OCI-LY3 (cell line): Measurements from ENCODE around the gene KCNK6.

Experiments used
- H2AFZ ChIP-seq: fragments of 200-600, 300-600 bp; shearing (Covaris generic); 2 replicates; pipeline ENCODE4 v1.6.0; 2014; ENCODE audit warnings: antibody characterized with exemption, low read depth, low read length
- H3K27ac ChIP-seq: fragments of 200-600, 300-600 bp; sonication (generic); 2 replicates; pipeline ENCODE4 v1.5.1; 2014; ENCODE audit warnings: mild to moderate bottlenecking, low read length, moderate library complexity, mixed read lengths
- H3K27me3 ChIP-seq: fragments of 200-600, 300-600 bp; sonication (generic); 2 replicates; pipeline ENCODE4 v1.6.1; 2014; ENCODE audit warnings: low read depth, low read length, mixed read lengths
- H3K36me3 ChIP-seq: fragments of 200-600, 300-600 bp; sonication (generic); replicated peaks from 2 replicates; pipeline ENCODE3; 2014; ENCODE audit warnings: low read depth, low read length, mixed read lengths
- H3K4me1 ChIP-seq: fragments of 300-600, 200-600 bp; sonication (generic); 2 replicates; pipeline ENCODE4 v1.6.1; 2014; ENCODE audit warnings: low read length, mixed read lengths
- H3K4me2 ChIP-seq: fragments of 200-600, 300-600 bp; sonication (generic); 2 replicates; pipeline ENCODE4 v1.6.1; 2014; ENCODE audit warnings: low read length, mixed read lengths
- H3K4me3 ChIP-seq: fragments of 300-600, 200-600 bp; sonication (generic); 2 replicates; pipeline ENCODE4 v1.5.1; 2014; ENCODE audit warnings: antibody characterized with exemption, mild to moderate bottlenecking, low read length, moderate library complexity
- H3K79me2 ChIP-seq: fragments of 300-600, 200-600 bp; shearing (Covaris generic); 2 replicates; pipeline ENCODE4 v1.6.1; 2014; ENCODE audit warnings: mild to moderate bottlenecking, low read length, mixed read lengths
- H3K9ac ChIP-seq: fragments of 300-600, 200-600 bp; shearing (Covaris generic); 2 replicates; pipeline ENCODE4 v1.6.0; 2014; ENCODE audit warnings: mild to moderate bottlenecking, low read length, moderate library complexity
- H3K9me3 ChIP-seq: fragments of 200-600, 300-600 bp; shearing (Covaris generic); 2 replicates; pipeline ENCODE4 v1.6.1; 2014; ENCODE audit warnings: low read length, mixed read lengths; ENCODE audit not compliant: insufficient read depth
- H4K20me1 ChIP-seq: fragments of 200-600, 300-600 bp; sonication (generic); 2 replicates; pipeline ENCODE4 v1.6.1; 2016; ENCODE audit warnings: low read length, mixed read lengths; ENCODE audit not compliant: insufficient read depth
- CTCF ChIP-seq: fragments of 200-600, 300-600 bp; sonication (generic); IDR thresholded peaks from 2 replicates; pipeline ENCODE4 v1.5.1; 2014; ENCODE audit warnings: antibody characterized with exemption, low read length, low read depth
- EZH2phosphoT487 ChIP-seq: fragments of 200-600 bp; shearing (Covaris generic); IDR thresholded peaks from 2 replicates; pipeline ENCODE4 v1.6.1; 2018; ENCODE audit warnings: antibody characterized with exemption, mixed run types, low read depth

The KCNK6 gene

GRCh38 chr19:38376576-38376975, 56.9 kb downstream of the KCNK6 start:
- H4K20me1 ChIP-seq: peaks cover 4% of the 10 kb centered on the region; the same call in 1 of the 2 replicates
- H3K4me3 ChIP-seq: no peak overlapping the region
- no peak overlapping the region for H3K9ac ChIP-seq
- H3K79me2 ChIP-seq: peaks cover 41% of the 10 kb centered on the region
- H3K36me3 ChIP-seq: peaks cover 38% of the 10 kb centered on the region
- peaks cover 14% of the 10 kb centered on the region for H3K4me1 ChIP-seq
- no peaks in the 10 kb centered on the region for H3K27me3 ChIP-seq
- no peak overlapping the region for H2AFZ ChIP-seq
- H3K9me3 ChIP-seq: no peaks in the 10 kb centered on the region
- no peak overlapping the region for H3K4me2 ChIP-seq
- no peak overlapping the region for H3K27ac ChIP-seq
- TF ChIP-seq CTCF (no peak), EZH2phosphoT487 (no peak)

- no peak overlapping the region for H3K9ac ChIP-seq
- no peak overlapping the region for H3K4me3 ChIP-seq
- no peaks in the 10 kb centered on the region for H3K9me3 ChIP-seq
- H3K4me2 ChIP-seq: no peak overlapping the region
- peaks cover 4% of the 10 kb centered on the region; the same call in 1 of the 2 replicates for H4K20me1 ChIP-seq
- H3K4me1 ChIP-seq: peaks cover 14% of the 10 kb centered on the region
- H3K27me3 ChIP-seq: no peaks in the 10 kb centered on the region
- H3K36me3 ChIP-seq: peaks cover 43% of the 10 kb centered on the region
- peaks cover 41% of the 10 kb centered on the region for H3K79me2 ChIP-seq
- H2AFZ ChIP-seq: no peak overlapping the region
- TF ChIP-seq CTCF (no peak), EZH2phosphoT487 (no peak)
- no peak overlapping the region for H3K27ac ChIP-seq
Measured at GRCh38 chr19:38377052-38377451, 57.4 kb downstream of the KCNK6 start.

GRCh38 chr19:38378866-38379265, 59.2 kb downstream of the KCNK6 start:
- Histone ChIP-seq H2AFZ (no peak overlapping the region), H3K4me1 (peaks cover 11% of the 10 kb centered on the region), H3K27me3 (no peaks in the 10 kb centered on the region), H3K79me2 (peaks cover 41% of the 10 kb centered on the region), H3K4me2 (no peak overlapping the region), H3K9me3 (no peaks in the 10 kb centered on the region), H4K20me1 (peaks cover 4% of the 10 kb centered on the region; the same call in 1 of the 2 replicates), H3K27ac (no peak overlapping the region), H3K9ac (no peak overlapping the region), H3K36me3 (peaks cover 58% of the 10 kb centered on the region), H3K4me3 (no peak overlapping the region)
- no peak for TF ChIP-seq EZH2phosphoT487
- no peak for TF ChIP-seq CTCF

- Histone ChIP-seq H4K20me1 (0 out of 2 replicates have a peak, but pooled peaks cover 3% of the 10 kb centered on the region), H3K4me3 (no peak overlapping the region), H3K9me3 (no peaks in the 10 kb centered on the region), H3K27me3 (no peaks in the 10 kb centered on the region), H2AFZ (no peak overlapping the region), H3K9ac (no peak overlapping the region), H3K79me2 (peaks cover 25% of the 10 kb centered on the region), H3K4me2 (no peak overlapping the region), H3K27ac (no peak overlapping the region), H3K4me1 (peaks cover 3% of the 10 kb centered on the region; the same call in 1 of the 2 replicates), H3K36me3 (peaks cover 73% of the 10 kb centered on the region)
- TF ChIP-seq EZH2phosphoT487: no peak
- TF ChIP-seq CTCF: no peak
Measured at GRCh38 chr19:38381138-38381537, 61.5 kb downstream of the KCNK6 start.
